SIG-M5 (cell line): ENCODE data around the gene STX18.

Experiments used
- DNase-seq: peaks from one replicate; lab custom pipeline; 2025; lab: John Stamatoyannopoulos, UW

The STX18 gene

GRCh38 chr4:4377732-4378460 is 164.0 kb downstream of the STX18 start:
- no peak for DNase-seq

- DNase-seq = no peak
These were observed 164.7 kb downstream of the STX18 start for GRCh38 chr4:4377191-4377590.

- no peak for DNase-seq
These were observed 165.8 kb downstream of the STX18 start for GRCh38 chr4:4376074-4376473.

- no peak for DNase-seq
These were observed 167.3 kb downstream of the STX18 start for GRCh38 chr4:4374388-4375098.
